Activated CD4-positive, alpha-beta T cell treated with anti-CD3 and anti-CD28 coated beads, Interleukin-2, amount 50 U/mL, for 48 hours (primary cell): ENCODE results near the gene ZG16B.

Experiments
- DNase-seq, 2 experiments: peaks; one replicate each; pipeline ENCODE4 v3.0.0-alpha.2; 2020

Gene ZG16B

GRCh38 chr16:2871926-2872325, 41.8 kb downstream of the ZG16B start:
- DNase-seq = no peak

GRCh38 chr16:2874032-2874911, 44.2 kb downstream of the ZG16B start:
- no peak for DNase-seq

GRCh38 chr16:2874912-2875362, 44.8 kb downstream of the ZG16B start:
- peak; percentile 68 to 76 for DNase-seq

- no peak for DNase-seq
These were observed 49.9 kb downstream of the ZG16B start for GRCh38 chr16:2879854-2880508.
